Measurements from ENCODE around the gene ITGA1. TPM values are rescaled to one million over a fixed set of nuclear protein-coding genes. Genes with fewer than 3 reads are reported as not detected.

Gene ITGA1
- polyA plus RNA-seq, 1 donor (not counting 4 experiments of a cell fraction or from before 2014, with no cell fraction given) = 1.4 TPM

- Histone ChIP-seq H3K9me1 (ENCODE audit: control insufficient read depth, extremely low read depth, insufficient read depth, low read length) (no peaks in the 10 kb centered on the region), H4K20me1 (ENCODE audit: control insufficient read depth, extremely low read depth, insufficient read depth, low read length) (no peaks in the 10 kb centered on the region), H3K27ac (ENCODE audit: control insufficient read depth, insufficient read depth, low read length) (no peak overlapping the region), H3K79me2 (ENCODE audit: control insufficient read depth, insufficient read depth, low read length) (no peaks in the 10 kb centered on the region), H3K4me3 (ENCODE audit: control insufficient read depth in 2 of 3, extremely low read depth in 1 of 3, insufficient read depth in 2 of 3, low read depth in 1 of 3, low read length in 3 of 3) (no peak overlapping the region), H3K4me1 (ENCODE audit: control insufficient read depth, extremely low read depth, insufficient read depth, low read length) (no peaks in the 10 kb centered on the region), H3K9me3 (ENCODE audit: control insufficient read depth, low read depth, low read length) (no peaks in the 10 kb centered on the region), H3K9ac (ENCODE audit: control insufficient read depth, extremely low read depth, insufficient read depth, low read length) (no peak overlapping the region), H3K4me2 (ENCODE audit: control insufficient read depth, extremely low read depth, insufficient read depth, low read depth, low read length) (no peak overlapping the region), H3K36me3 (ENCODE audit: control insufficient read depth in 2 of 2, extremely low read depth in 1 of 2, insufficient read depth in 2 of 2, low read length in 2 of 2) (no peaks in the 10 kb centered on the region), H2AFZ (ENCODE audit: control insufficient read depth, low read length) (no peak overlapping the region), H3K27me3 (ENCODE audit: control insufficient read depth, extremely low read depth, insufficient read depth, low read length) (no peaks in the 10 kb centered on the region)
- TF ChIP-seq EZH2 (IDR thresholded peaks at IDR 0.05; ENCODE audit: low read length) = no peak
- dilution Hi-C loops (cut with MboI; ENCODE audit: extremely low pct_ligation_motif_present, low sequenced_read_pairs) = no loop called here
- FAIRE-seq = no peak
- DNase-seq (ENCODE audit: low read depth, low spot score) = no peak
Measured at GRCh38 chr5:52885614-52886013, 97.9 kb downstream of the ITGA1 start.

DNA sequence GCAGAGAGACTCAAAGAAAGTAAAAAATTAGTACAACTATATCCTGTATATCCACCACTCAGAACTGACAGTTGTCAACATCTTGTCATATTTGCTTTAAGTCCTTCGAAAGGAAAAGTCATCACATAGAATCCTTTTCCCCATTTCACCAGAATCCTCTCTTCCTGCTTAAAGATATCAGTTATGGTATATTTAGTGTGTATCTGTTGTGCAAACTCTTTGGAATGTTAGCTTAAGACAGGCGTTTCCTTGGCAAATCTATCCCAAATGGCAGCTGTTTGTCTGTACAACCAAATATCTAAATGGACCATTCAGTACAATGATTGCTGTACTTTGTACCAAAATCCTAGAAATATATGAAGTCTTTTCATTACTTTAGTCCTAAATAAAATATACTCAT lies 98.5 kb downstream of the ITGA1 start:
- Histone ChIP-seq H4K20me1 (ENCODE audit: control insufficient read depth, extremely low read depth, insufficient read depth, low read length) (no peaks in the 10 kb centered on the region), H3K4me3 (ENCODE audit: control insufficient read depth in 2 of 3, extremely low read depth in 1 of 3, insufficient read depth in 2 of 3, low read depth in 1 of 3, low read length in 3 of 3) (no peak overlapping the region), H3K4me1 (ENCODE audit: control insufficient read depth, extremely low read depth, insufficient read depth, low read length) (no peaks in the 10 kb centered on the region), H3K27me3 (ENCODE audit: control insufficient read depth, extremely low read depth, insufficient read depth, low read length) (no peaks in the 10 kb centered on the region), H3K9me1 (ENCODE audit: control insufficient read depth, extremely low read depth, insufficient read depth, low read length) (no peaks in the 10 kb centered on the region), H2AFZ (ENCODE audit: control insufficient read depth, low read length) (no peak overlapping the region), H3K27ac (ENCODE audit: control insufficient read depth, insufficient read depth, low read length) (no peak overlapping the region), H3K79me2 (ENCODE audit: control insufficient read depth, insufficient read depth, low read length) (no peaks in the 10 kb centered on the region), H3K9me3 (ENCODE audit: control insufficient read depth, low read depth, low read length) (no peaks in the 10 kb centered on the region), H3K36me3 (ENCODE audit: control insufficient read depth in 2 of 2, extremely low read depth in 1 of 2, insufficient read depth in 2 of 2, low read length in 2 of 2) (no peaks in the 10 kb centered on the region), H3K4me2 (ENCODE audit: control insufficient read depth, extremely low read depth, insufficient read depth, low read depth, low read length) (no peak overlapping the region), H3K9ac (ENCODE audit: control insufficient read depth, extremely low read depth, insufficient read depth, low read length) (no peak overlapping the region)
- no peak for TF ChIP-seq EZH2 (IDR thresholded peaks at IDR 0.05; ENCODE audit: low read length)
- TF ChIP-seq, protein P1, sequence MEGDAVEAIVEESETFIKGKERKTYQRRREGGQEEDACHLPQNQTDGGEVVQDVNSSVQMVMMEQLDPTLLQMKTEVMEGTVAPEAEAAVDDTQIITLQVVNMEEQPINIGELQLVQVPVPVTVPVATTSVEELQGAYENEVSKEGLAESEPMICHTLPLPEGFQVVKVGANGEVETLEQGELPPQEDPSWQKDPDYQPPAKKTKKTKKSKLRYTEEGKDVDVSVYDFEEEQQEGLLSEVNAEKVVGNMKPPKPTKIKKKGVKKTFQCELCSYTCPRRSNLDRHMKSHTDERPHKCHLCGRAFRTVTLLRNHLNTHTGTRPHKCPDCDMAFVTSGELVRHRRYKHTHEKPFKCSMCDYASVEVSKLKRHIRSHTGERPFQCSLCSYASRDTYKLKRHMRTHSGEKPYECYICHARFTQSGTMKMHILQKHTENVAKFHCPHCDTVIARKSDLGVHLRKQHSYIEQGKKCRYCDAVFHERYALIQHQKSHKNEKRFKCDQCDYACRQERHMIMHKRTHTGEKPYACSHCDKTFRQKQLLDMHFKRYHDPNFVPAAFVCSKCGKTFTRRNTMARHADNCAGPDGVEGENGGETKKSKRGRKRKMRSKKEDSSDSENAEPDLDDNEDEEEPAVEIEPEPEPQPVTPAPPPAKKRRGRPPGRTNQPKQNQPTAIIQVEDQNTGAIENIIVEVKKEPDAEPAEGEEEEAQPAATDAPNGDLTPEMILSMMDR (optimal IDR thresholded peaks at IDR 0.05 in 1 of 3, IDR thresholded peaks at IDR 0.05 in 1 of 3, conservative IDR thresholded peaks at IDR 0.05 in 1 of 3; ENCODE audit: extremely low read depth in 1 of 3, insufficient read depth in 2 of 3, low read length in 3 of 3) = no peak
- FAIRE-seq (no peak), DNase-seq (ENCODE audit: low read depth, low spot score) (no peak)
- dilution Hi-C loops (cut with MboI; ENCODE audit: extremely low pct_ligation_motif_present, low sequenced_read_pairs) = no loop called here

- H3K79me2 ChIP-seq (ENCODE audit: control insufficient read depth, insufficient read depth, low read length) = no peaks in the 10 kb centered on the region
Measured at GRCh38 chr5:52887066-52887465, 99.3 kb downstream of the ITGA1 start.

More at GRCh38 chr5:52887066-52887465, 99.3 kb downstream of the ITGA1 start:
- Histone ChIP-seq H3K9me1 (ENCODE audit: control insufficient read depth, extremely low read depth, insufficient read depth, low read length) (no peaks in the 10 kb centered on the region), H2AFZ (ENCODE audit: control insufficient read depth, low read length) (no peak overlapping the region), H3K27me3 (ENCODE audit: control insufficient read depth, extremely low read depth, insufficient read depth, low read length) (no peaks in the 10 kb centered on the region), H3K36me3 (ENCODE audit: control insufficient read depth in 2 of 2, extremely low read depth in 1 of 2, insufficient read depth in 2 of 2, low read length in 2 of 2) (no peaks in the 10 kb centered on the region), H3K4me3 (ENCODE audit: control insufficient read depth in 2 of 3, extremely low read depth in 1 of 3, insufficient read depth in 2 of 3, low read depth in 1 of 3, low read length in 3 of 3) (no peak overlapping the region), H3K9me3 (ENCODE audit: control insufficient read depth, low read depth, low read length) (no peaks in the 10 kb centered on the region), H3K27ac (ENCODE audit: control insufficient read depth, insufficient read depth, low read length) (no peak overlapping the region), H3K4me2 (ENCODE audit: control insufficient read depth, extremely low read depth, insufficient read depth, low read depth, low read length) (no peak overlapping the region), H3K9ac (ENCODE audit: control insufficient read depth, extremely low read depth, insufficient read depth, low read length) (no peak overlapping the region), H4K20me1 (ENCODE audit: control insufficient read depth, extremely low read depth, insufficient read depth, low read length) (no peaks in the 10 kb centered on the region), H3K4me1 (ENCODE audit: control insufficient read depth, extremely low read depth, insufficient read depth, low read length) (peaks cover 2% of the 10 kb centered on the region)
- FAIRE-seq = no peak
- dilution Hi-C loops (cut with MboI; ENCODE audit: extremely low pct_ligation_motif_present, low sequenced_read_pairs) = no loop called here
- TF ChIP-seq, protein P1 (optimal IDR thresholded peaks at IDR 0.05 in 1 of 3, IDR thresholded peaks at IDR 0.05 in 1 of 3, conservative IDR thresholded peaks at IDR 0.05 in 1 of 3; ENCODE audit: extremely low read depth in 1 of 3, insufficient read depth in 2 of 3, low read length in 3 of 3) = no peak
- no peak for TF ChIP-seq EZH2 (IDR thresholded peaks at IDR 0.05; ENCODE audit: low read length)
- DNase-seq (ENCODE audit: low read depth, low spot score) = no peak
